HFF-Myc (cell line): ENCODE data around the gene STXBP5.

Experiments used
- DNase-seq: peaks from one replicate; pipeline ENCODE4 v3.0.0-alpha.2; 2011; ENCODE audit warnings: low read depth; ENCODE audit errors: extremely low read depth
- H3K4me3 ChIP-seq: replicated peaks from 2 replicates; pipeline ENCODE4 v1.5.1; 2011; ENCODE audit warnings: low read depth, mild to moderate bottlenecking, control low read depth, low read length
- CTCF ChIP-seq: IDR thresholded peaks from 2 replicates; pipeline ENCODE4 v1.5.1; 2012; ENCODE audit warnings: mild to moderate bottlenecking, low read depth, low read length, control low read depth; ENCODE audit errors: missing control alignments

Gene STXBP5

GRCh38 chr6:147406783-147407182 lies 202.6 kb downstream of the STXBP5 start:
- no peak for DNase-seq
- H3K4me3 ChIP-seq = no peak overlapping the region
- TF ChIP-seq CTCF = no peak

- TF ChIP-seq CTCF = no peak
- DNase-seq = no peak
These were observed 203.4 kb downstream of the STXBP5 start for GRCh38 chr6:147407571-147407970.

GRCh38 chr6:147416622-147417021 lies 212.4 kb downstream of the STXBP5 start:
- no peak overlapping the region for H3K4me3 ChIP-seq
- DNase-seq = no peak
- TF ChIP-seq CTCF = no peak

More at GRCh38 chr6:147407571-147407970, 203.4 kb downstream of the STXBP5 start:
- no peak overlapping the region for H3K4me3 ChIP-seq

- no peak for TF ChIP-seq CTCF
- DNase-seq = no peak
- no peak overlapping the region for H3K4me3 ChIP-seq
These were observed 213.7 kb downstream of the STXBP5 start for GRCh38 chr6:147417954-147418353.

- no peak for DNase-seq
- no peak overlapping the region for H3K4me3 ChIP-seq
- no peak for TF ChIP-seq CTCF
These were observed 214.3 kb downstream of the STXBP5 start for GRCh38 chr6:147418523-147418922.

- no peak overlapping the region for H3K4me3 ChIP-seq
- no peak for DNase-seq
- no peak for TF ChIP-seq CTCF
These were observed 217.7 kb downstream of the STXBP5 start for GRCh38 chr6:147421903-147422302.

- no peak for TF ChIP-seq CTCF
- no peak for DNase-seq
These were observed 218.9 kb downstream of the STXBP5 start for GRCh38 chr6:147423111-147423510.

More at GRCh38 chr6:147423111-147423510, 218.9 kb downstream of the STXBP5 start:
- no peak overlapping the region for H3K4me3 ChIP-seq
